Adrenal gland (tissue), 5 donors: ENCODE measurements around the gene C3orf20.

ENCODE experiments used
- CTCF ChIP-seq, 6 experiments: fragments of 450-650 bp in 4 of 6; fragments of 200-600 bp in 2 of 6; sonication (generic) in 1 of 6; IDR thresholded peaks; 1 replicate in 5 of 6; 2 replicates in 1 of 6; pipeline versions ENCODE4 v1.5.1 to v1.8.0; 2016 to 2021; ENCODE audit warnings: antibody characterized with exemption in 6 of 6, mild to moderate bottlenecking in 2 of 6, moderate library complexity in 1 of 6
- POLR2A ChIP-seq, 2 donors: fragments of 450-650 bp; IDR thresholded peaks; one replicate each; pipeline ENCODE4 v1.6.1; 2017; ENCODE audit warnings: antibody characterized with exemption in 2 of 2, mild to moderate bottlenecking in 2 of 2, moderate library complexity in 1 of 2
- donor health status: DM: no; HTN: no; CAD: no.

GRCh38 chr3:14812196-14812790 is 137.4 kb downstream of the C3orf20 start:
- TF ChIP-seq POLR2A (IDR thresholded peaks at IDR 0.05) (no peak), CTCF (IDR thresholded peaks at IDR 0.05) (no peak)
